ENCODE measurements around the gene ZNF385A.

DNA sequence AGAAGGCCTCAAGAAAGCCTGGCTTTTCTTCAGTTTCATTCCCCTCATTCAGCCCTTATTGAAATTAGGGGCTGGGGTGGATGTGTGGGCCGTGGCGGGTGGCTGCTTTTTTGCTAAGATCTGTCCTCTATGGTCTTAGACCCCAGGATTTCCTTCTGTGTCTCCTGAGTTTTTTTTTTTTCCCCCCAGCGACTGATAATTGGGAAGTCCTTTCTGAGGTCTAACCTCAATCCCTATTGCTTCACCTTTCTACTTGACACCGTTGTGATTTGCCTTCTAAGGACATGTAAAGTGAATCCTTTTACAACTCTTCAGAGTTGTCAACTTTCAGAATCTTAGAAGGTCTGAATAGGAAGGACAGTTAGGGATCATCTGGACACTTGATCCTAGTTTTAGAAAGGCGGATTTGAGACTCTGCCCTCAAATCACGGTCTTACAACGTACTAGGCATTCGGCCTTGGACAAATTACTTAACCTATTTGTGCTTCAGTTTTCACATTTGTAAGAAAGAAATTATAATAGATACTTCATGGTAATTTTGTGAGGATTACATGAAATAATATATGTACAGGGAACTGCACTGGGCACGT, 24.7 kb downstream of the ZNF385A start:
- TF ChIP-seq POLR2A (IDR thresholded peaks at IDR 0.05) (no peak), CTCF (IDR thresholded peaks at IDR 0.05) (no peak), EP300 (IDR thresholded peaks at IDR 0.05) (no peak)

Measured in upper lobe of left lung (tissue), 4 donors.